ENCODE measurements around the gene NEFH.

The NEFH gene

DNA sequence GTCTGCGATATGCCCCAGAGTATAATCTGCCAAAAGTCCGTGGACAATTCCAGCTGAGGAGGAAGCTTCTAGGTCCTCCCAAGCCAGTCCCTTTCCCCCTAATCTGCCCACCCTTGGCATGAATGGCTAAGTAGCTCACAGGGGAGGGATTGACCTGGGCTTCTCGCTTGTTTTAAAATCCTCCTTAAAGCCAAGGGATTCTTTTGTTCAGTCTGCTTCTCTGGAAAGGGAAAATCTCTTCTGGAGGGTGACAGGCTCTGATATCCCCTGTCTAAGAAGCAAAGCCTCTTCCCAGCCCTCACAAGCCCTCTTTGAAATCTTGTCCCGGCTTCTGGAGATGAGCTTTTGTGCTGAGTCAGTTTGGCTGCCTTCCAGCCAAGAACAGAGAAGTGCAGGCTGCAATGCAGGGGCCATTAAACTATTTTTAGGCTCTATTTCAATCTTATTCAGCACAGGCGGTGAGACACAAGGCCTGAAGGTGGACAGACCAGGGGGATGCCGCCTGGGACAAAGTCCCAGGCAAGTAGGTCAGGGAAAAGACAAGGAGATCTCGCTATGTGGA is 23.9 kb downstream of the NEFH start:
- no peak for DNase-seq

DNA sequence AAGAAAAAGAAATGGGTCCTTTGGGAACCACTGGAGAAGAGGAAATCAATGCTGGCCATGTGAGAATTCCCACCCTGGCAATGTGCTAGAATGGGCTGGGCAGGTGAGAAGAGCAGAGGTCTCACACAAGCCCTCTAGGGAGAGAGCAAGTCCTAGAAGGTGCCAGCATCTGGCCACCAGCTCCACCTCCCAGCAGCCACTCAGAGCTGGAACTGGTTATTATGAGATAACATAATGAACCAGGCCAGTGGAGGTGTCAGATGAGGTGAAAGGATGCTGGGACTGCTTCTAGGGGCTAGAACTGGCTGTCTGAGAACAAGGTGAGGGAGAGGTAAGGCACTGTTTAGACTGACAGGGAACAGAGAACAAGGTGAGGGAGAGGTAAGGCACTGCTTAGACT is 29.3 kb downstream of the NEFH start:
- DNase-seq, result no peak

DNA sequence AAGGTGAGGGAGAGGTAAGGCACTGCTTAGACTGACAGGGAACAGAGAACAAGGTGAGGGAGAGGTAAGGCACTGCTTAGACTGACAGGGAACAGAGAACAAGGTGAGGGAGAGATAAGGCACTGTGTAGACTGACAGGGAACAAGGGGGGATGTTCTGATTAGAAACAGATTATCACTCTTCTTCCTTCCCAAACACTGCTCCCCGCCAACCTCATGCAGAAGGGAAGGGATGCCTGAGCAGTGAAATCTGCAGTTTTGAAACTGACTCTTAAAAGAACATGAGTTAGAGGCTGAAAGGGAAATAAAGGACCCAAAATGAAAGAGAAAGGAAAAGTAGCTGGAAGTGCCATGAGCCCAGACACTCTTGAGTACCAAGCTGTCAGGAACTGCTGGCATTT is 29.8 kb downstream of the NEFH start:
- DNase-seq, result no peak

DNA sequence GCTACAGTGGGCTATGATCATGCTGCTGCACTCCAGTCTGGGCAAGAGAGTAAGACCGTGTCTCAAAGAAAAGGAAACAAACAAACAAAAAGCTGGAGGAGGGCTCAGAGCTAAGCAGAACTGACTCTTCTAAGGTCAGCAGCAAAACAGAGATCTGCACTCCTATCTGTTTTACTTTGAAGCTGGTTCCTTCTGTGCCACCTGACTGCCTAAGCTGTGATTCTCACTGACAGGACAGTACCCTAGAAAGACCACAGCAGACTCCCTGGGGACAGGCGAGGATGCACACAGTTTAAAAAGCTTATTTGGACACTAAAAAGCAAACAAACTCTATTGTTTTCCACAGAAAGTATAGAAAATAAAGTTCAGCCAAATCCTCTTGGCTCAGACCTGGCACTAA is 30.5 kb downstream of the NEFH start:
- no peak for DNase-seq

GRCh38 chr22:29511126-29511862 is 31.3 kb downstream of the NEFH start:
- no peak for DNase-seq

DNA sequence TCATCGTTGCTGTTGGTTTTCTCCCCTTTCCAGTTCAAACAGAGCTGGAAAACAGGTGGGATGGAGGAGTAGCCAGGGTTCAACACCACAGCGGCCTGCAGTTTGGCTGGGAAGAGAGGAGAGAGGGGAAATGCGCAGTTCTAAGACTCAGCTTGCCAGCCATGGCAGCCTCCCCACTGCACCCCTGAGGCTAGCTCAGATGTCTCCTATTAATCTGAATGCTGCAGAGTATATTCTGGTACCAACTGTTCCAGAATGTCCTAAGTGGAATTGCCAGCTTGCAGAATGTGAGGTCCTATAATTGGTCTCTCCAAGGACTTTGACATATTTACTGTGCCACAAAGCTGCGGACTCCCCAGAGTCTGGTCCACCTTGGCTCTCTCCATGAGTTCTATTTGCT is 32.0 kb downstream of the NEFH start:
- no peak for DNase-seq

- DNase-seq, result no peak
Measured at GRCh38 chr22:29517215-29517908, 37.3 kb downstream of the NEFH start.

DNA sequence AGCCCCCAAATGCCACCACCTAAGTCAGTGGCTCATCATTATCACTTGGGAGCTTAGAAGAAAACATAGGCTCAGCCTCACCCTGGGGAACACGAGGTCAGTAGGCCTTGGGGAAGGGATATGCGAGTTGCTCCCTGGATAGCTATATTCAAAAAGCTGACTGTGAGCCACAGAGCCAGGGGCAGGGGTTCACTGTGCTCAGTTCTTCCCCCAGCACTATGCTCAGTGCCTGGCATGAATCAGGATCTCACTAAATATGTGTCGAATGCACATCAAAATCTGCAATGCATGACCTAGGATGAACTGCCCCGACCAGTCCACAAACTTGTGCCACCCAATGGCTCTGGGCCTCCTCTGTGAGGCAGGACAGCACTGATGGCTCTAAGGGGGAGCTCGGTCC is 38.4 kb downstream of the NEFH start:
- DNase-seq, result no peak

DNA sequence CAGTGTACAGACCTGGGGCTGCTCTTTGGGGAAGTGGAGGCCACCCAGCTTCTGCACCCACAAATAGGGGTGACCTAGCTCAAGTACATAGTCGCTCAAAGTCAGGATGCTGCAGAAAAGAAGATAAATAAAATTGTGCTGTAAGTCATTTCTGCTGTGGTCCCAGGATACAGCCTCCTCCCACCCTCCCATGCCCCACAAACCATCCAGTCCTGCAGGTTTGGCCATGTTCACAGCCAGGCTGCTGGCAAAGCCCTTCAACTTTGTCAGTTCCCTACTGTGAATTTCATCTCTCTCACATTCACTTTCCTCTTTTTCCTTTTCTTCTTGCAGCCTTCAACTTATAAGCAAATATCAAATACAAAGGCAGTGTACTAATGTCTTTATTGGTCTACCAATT is 40.0 kb downstream of the NEFH start:
- DNase-seq, result no peak

DNA sequence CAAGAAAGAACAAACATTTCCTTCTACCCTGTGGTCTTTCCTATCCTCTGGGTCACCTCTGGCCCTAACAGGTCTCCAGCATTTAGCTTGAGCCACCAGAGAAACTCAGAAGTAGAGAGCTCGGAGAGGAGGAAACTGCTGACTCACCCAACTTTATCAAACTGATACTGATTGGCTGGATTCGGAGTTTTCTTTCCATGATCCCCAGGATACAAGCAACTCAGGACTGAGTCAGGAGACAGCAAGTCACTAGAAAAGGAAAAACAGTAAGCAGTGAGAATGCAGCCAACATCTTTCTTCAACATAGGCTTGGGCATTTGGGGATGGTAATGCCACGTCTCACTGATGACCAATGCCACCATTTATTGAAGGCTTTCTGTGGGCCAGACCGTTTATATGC is 40.8 kb downstream of the NEFH start:
- no peak for DNase-seq

- DNase-seq, result no peak
Measured at GRCh38 chr22:29521526-29521925, 41.5 kb downstream of the NEFH start.

DNA sequence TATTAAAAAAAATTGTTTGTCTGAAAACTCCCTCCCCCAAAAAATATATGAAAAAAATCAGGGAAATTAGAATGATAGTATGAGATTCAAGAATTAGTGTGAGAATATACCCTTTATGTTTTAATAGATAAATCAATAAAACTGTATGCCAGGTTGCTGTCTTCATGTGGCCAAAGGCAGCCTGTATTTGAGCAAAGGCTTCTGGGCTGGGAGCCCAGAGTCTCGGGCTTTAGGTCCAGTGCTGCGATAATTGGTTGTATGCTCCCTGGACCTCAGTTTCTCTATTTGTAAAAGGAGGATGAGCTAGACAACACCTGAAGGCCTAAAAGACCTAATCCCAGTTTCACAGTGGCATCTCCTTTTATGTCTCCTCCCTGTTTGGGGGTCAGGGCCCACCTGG is 43.7 kb downstream of the NEFH start:
- DNase-seq, result no peak

DNA sequence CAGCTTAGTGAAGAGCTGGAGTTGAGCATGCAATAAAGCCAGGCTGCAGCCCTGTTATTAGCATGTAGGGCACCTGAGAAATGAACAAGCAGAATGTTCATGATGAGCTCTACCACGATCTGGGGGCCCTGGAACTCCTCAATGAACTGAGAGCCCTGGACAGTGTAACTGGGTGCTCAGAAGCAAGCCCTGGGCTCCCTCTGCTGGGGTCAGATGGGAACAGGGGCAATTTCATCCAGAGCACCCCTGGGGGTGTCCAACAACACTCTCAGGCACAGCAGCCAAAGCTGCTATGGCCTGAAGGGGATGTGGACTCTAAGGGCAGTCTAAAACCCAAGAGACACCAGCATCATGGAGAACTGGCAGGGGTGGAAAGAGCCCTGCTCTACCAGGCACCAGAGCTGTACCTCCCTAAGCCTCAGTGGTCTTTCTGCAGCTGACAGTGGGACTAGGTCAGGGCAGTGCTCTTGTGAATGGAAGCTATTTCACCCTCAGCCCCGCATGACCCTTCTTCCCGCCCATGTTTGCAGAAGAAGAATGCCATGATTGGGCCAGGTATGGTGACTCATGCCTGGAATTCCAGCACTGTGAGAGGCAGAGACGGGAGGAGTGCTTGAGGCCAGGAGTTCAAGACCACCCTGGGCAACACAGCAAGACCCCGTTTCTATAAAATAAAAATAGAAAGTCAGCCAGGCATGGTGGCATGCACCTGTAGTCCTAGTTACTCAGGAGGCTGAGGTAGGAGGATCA is 44.6 kb downstream of the NEFH start:
- DNase-seq, result no peak

- DNase-seq, result no peak
Measured at GRCh38 chr22:29528144-29528543, 48.1 kb downstream of the NEFH start.

DNA sequence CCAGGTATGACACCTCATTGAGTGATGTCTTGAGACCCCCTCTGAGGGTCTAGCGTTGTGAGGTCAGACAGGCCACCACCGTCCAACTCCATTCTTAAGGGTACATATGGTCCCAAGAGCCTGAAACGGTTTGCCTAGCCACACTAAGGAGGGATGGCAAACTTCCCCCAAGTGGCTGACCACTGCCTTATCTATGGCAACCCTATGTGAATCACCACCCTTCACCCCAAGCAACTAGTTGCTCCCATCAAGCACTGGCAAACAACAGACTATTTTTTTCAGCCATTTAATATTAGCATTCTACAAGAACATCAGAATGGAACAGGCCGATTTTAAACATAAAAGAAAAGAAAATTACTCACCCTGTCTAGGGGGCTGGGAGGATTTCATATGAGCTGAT is 50.7 kb downstream of the NEFH start:
- DNase-seq, result no peak

- DNase-seq, result no peak
Measured at GRCh38 chr22:29531419-29531818, 51.4 kb downstream of the NEFH start.

DNA sequence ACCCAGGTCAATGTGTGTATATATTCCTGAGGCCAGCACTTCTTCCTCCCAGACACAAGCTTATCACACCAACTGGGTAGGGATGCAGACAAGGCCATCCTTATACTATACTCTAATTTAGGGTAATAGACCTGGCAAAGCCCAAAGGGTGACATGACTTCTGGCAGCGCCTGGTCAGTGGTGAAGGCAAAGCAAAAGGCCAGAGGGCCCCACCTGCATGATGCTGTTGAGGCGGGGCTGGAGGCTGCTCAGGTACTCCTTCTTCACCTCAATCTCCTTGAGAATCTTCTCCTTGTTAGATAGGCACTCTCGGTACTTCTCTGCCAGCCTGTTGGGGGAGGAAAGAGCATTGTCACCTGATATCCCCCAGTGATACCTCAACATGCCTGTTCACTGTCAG is 56.4 kb downstream of the NEFH start:
- no peak for DNase-seq

DNA sequence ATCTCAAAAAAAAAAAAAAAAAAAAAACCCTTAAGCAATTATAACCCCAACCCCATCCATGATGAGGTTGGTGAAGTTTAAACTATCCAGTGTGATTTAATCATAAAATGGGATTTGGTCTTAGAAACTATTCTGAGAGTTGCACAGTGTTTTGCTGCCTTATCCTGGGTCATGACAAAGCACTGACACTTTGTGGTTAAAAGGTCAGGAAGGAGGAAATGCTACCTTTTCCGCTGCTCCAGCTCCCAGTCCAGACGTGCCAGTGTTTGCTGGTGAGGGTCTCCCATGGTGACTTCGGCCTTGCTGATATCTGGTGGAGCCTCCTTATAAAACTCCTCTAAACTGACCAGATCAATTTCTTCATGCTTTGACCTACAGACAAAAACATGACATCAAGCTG is 59.1 kb downstream of the NEFH start:
- no peak for DNase-seq

Data from SW 1271 (cell line).